IPS DF 4.7 (cell line): ENCODE measurements around the gene GCH1.
"Not testable (repeated sequence)": the region's sequence is repeated elsewhere in the genome, so short reads cannot be mapped to it uniquely, and the experiment has no call there.

Source experiments
- DNase-seq: peaks from one replicate; pipeline ENCODE4 v3.0.0-alpha.2; 2013; ENCODE audit warnings: low spot score; ENCODE audit errors: extremely low read depth

GCH1 gene, protein sequence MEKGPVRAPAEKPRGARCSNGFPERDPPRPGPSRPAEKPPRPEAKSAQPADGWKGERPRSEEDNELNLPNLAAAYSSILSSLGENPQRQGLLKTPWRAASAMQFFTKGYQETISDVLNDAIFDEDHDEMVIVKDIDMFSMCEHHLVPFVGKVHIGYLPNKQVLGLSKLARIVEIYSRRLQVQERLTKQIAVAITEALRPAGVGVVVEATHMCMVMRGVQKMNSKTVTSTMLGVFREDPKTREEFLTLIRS

DNA sequence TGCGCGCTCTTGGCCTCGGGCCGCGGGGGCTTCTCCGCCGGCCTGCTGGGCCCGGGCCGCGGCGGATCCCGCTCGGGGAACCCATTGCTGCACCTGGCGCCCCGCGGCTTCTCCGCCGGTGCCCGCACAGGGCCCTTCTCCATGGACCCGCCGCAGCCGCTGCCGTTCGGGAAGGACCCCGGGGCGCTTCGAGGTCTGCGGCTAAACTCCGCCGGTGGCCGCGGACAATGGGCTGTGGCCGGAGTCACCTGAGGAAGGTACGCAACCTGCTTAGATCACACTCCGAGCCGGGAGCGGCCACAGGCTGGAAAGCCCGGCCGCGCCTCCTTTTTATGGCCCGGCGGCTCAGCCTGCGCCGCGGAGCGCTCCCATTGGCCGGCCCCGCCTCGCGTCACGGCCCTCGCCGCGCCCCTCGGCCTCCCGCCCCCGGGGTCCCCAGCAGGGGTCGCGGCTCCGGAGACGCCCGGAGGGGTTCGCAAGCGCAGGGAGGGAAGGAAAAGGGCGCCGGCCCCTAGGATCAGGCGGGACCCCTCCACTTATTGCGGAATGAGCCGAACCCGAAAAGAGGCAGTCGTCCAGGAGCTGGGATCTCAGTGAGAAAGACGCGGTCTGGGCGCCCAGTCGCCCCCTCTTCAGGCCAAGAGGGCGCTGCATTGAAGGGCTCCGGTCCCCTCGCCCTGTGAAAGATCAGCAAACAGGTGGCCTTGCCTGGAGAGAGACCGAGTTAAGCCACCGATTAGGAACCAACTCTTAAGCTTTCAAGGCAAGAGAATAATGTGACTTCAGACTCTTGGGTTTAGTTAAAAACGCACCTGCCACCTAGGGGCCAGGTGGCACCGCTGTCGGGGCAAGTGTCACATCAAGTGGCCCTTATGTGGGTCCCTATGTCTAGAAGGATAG lies at the start of gene GCH1:
GCH1 (minus strand) TSS at position 306 of the 900 bp plus-strand sequence; CDS start at position 143, 163 bp downstream.
- DNase-seq: no peak

DNA sequence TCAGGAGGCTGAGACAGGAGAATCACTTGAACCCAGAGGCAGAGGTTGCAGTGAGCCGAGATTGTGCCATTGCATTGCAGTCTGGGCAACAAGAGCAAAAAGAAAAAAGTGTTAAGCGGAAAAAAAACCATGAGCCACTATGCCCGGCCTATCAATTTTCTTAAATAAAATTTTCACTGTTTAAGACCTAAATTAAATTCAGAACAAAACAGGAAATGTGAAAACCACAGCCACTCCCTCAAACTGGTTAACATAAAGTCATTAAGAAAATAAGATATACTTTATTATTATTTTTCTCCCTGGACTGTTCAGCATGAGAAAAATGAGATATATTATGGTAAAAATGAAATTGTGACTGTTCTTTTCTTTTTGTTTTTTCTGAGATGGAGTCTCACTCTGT lies 44.6 kb upstream of the GCH1 start:
- no peak for DNase-seq

DNA sequence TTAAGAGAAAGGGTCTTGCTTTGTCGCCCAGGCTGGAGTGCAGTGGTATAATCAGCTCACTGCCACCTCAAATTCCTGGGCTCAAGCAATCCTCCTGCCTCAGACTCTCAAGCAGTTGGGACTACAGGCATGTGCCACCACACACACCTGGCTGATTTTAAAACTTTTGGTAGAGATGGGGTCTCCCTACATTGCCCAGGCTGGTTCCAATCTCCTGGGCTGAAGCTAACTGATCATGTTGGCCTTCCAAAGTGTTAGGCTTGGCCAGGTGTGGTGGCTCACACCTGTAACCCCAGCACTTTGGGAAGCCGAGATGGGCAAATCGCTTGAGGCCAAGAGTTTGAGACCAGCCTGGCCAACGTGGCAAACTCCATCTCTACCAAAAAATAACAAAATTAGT lies 43.9 kb upstream of the GCH1 start:
- DNase-seq: no peak

DNA sequence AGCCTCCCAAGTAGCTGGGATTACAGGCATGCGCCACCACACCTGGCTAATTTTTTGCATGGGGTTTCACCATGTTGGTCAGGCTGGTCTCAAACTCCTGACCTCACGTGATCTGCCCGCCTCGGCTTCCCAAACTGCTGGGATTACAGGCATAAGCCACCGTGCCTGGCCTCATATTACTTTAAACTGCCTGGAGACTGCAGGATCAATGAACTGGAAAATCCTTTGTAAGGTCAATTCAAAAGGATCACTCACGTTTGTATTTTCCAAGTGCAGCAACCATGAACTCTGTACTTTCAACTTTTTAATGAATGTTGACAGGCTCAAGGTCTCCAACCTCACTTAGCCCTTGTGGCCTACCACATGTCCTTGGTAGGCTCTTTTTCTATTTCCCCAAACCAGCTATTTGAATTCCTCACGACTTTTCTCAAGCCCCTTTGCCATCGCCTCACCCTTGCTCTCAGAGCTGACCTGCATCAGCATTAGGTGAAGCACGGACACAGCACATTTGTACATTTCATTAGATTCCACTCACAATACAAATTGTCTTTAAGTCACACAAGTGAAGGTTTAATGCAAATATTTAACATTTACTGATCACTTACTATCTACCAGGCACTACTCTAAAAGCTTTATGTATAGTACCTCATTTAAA lies 42.2 kb upstream of the GCH1 start:
- no peak for DNase-seq

DNA sequence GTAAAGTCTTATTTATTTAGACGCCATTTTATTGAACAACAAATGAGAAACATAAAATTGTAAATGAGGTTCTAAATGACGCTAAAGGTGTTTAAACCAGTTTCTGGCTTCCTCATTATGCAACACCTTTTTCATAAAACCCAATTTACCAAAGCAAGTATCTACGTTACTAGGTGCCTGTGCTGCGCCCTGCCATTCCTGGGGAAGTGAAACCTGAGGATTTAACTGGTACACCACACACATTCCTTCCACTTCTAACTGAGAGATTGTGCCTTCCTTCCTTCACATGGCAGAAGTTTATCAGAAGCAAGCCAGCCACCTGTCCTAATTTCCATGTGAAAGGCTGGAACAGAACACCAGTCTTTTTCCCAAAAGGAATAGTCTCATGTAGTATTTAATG lies 40.3 kb upstream of the GCH1 start:
- no peak for DNase-seq

DNA sequence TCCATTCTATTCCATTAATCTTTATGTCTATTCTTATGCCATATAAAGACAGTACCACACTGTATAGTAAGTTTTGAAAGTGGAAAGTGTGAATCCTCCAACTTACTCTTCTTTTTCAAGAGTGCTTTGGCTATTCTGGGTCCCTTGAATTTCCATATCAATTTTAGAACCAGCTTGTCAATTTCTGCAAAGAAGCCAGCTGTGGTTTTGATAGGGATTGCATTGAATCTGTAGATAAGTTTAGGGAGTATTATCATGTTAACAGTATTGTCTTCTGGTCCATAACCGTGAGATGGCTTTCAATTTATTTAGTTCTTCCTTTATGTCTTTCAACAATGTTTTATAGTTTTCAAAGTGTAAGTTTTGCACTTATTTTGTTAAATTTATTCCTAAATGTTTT lies 34.2 kb upstream of the GCH1 start:
- DNase-seq: no peak

DNA sequence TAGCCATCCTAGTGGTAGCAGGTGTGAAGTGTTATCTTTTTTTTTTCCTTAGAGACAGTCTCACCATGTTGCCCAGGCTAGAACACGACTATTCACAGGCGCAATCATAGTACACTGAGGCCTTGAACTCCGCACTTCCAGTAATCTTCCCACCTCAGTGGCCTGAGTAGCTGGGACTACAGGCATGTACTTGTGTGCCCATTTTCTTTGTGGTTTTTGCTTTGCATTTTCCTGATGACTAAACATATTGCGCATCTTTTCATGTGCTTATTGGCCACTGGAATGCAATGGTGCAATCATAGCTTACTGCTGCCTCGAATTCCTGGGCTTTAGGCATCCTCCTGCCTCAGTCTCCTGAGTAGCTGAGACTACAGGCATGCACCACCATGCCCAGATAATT lies 33.3 kb upstream of the GCH1 start:
- no peak for DNase-seq

DNA sequence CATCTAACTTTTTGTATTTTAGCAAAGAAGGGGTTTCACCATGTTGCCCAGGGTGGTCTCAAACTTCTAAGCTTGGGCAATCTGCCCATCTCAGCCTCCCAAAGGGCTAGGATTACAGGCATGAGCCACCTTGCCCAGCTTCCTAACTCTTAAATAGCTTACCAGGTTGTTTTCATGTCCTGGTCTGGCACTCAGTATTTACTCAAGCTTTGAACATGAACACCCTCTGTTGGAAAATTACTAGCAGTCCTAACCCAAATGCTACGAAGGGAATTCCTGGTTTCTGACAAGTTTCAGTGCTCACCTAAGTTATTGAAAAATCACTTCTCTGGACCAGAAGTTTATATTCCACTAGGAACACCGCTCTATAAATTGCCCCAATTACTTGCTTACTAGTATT lies 32.5 kb upstream of the GCH1 start:
- no peak for DNase-seq

DNA sequence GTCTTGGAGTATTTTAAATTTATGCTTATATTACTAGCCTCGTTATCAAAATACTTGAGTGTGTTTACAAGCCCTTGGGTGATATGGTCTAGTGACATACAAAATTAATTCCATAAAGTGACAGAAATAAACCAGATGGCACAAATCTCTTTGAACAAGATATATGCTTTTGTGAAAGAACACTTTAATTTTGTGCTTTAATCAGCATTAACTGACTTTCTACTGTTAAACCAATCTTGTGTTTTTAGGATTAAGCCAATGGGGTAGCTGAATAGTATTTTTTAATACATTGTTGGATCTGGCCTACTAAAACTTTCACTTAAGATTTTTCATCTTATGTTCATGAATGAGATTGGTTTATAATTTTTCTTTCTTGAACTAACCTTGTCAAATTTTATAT lies 30.4 kb upstream of the GCH1 start:
- DNase-seq: no peak

DNA sequence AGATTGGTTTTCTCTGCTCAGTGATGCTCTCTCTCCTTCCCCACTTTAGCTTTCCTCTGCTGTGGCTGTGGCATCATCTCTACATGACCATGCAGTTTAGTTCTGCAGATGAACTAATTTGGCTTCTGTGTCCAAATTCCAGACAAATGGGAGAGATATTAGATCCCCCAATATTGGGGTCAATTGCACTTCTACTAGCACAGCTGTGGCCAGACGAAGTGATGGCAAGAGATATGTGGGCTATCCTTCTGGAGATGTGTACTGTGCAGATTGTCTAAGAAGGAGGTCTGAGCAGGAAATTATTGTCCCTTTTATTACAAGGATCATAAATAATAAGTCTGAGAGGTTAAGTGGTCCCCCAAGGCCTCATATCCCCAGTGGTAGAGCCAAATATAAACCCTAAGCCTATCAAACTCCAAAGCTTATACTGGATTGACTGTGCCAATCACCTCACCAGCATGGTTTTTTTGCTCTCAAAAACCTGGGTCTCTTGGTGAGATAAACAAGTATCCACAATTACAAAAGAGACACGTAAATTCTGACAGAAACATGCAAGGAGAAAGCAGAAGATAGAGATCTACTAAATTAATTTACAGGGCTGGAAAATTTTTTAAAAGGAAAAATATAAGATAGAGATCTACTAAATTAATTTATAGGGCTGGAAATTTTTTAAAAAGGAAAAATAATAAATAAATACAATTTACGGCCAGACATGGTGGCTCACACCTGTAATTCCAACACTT lies 29.1 kb upstream of the GCH1 start:
- DNase-seq: no peak

DNA sequence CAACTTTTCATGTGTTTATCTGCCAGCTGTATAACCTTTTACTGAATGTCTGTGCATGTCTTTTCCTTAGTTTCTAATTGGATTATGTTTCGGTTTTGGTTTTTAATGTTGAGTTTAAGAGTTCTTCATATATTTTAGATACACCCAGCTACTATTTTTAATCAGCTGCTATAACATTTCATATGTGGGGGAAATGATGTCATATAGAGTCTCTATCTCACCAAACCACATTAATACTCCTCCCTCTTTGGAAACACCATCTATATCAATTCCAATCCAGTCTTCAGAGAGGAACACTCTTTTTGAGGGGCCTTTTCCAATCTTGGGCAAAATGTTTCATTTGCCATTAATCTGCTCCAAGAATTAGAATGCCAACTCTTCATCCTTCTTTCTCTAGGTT lies 28.5 kb upstream of the GCH1 start:
- DNase-seq: no peak

DNA sequence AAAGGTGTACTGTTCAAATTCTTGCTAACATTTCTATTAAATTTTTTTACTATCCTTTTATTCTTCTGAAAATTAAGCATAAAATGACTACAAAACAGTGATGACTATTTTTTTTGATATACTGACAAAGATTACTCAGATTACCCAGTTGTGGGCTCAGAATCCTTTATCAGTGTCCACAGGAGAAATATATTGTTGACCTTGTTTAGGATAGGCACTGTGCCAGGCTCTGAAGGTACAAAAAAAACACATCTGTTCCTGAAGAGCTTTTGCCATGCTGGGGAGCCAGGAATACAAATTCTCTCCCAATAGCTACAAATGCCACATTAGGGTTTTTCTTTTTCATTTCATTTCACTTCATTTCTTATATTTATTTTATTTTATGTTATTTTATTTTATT lies 26.9 kb upstream of the GCH1 start:
- no peak for DNase-seq

DNA sequence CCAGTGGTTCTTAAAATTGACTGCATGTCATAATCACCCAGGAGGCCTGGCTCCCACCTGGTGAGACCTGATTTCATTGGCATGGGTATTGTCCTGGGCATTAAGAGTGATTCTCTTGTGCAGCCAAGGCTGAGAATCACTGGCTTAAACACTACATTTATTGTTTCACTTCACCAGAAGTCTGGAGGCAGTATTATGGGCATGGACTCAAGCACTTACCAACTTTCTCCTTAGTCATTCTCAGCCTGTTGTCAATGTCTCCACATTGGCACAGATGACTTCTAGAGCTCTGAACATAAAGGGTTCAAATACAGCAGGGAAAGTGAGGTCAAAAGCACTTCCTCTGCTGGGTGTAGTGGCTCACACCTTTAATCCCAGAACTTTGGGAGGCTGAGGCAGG lies 25.6 kb upstream of the GCH1 start:
- DNase-seq: no peak

DNA sequence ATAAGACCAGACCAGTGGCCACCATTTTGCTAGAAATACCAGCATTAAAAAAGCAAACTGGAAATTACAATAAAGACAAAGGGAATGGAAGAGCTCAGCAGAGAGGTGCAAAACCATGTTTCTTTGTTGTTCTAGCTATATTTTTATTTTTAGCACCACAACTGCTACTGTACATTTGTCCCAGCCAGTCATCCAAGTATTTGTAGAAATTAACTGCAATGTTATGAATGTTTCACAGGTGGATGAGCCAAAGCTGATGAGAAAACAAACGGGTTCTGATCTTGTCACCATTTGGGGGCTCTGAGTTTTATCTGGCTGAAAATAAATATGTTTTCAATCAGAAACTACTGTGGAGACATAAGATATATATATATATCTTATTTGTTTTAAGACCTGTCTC lies 24.9 kb upstream of the GCH1 start:
- no peak for DNase-seq

DNA sequence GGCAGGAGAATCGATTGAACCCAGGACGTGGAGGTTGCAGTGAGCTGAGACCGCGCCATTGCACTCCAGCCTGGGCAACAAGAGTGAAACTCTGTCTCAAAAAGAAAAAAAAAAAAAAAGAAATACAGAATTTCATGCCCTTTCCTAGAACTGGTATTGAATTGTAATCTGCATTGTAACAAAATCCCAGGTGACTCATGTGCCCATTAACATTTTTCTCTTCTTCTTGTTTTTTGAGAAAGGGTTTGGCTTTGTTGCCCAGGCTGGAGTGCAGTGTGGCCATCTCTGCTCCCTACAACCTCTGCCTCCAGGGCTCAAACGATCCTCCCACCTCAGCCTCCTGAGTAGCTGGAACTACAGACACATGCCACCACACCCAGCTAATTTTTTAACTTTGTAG lies 23.9 kb upstream of the GCH1 start:
- not testable (repeated sequence) for DNase-seq

DNA sequence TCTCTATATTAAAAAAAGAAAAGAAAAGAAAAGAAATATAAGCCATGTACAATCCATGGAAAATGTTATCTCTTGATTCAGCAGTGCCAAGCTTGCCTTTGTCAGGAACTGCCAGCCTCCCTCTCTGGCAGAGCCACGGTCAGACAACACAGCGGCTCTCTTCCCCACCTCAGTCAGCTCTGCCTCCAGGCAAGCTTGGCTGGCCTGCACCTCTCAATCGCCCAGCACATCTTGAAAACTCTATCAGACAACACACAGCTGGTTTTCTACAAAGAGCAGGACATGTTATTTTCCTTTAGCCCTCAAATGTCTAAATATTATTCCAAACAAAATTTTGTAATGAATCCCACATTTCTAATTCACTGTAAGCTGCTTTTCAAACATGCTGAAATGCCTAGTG lies 20.0 kb upstream of the GCH1 start:
- DNase-seq: no peak

DNA sequence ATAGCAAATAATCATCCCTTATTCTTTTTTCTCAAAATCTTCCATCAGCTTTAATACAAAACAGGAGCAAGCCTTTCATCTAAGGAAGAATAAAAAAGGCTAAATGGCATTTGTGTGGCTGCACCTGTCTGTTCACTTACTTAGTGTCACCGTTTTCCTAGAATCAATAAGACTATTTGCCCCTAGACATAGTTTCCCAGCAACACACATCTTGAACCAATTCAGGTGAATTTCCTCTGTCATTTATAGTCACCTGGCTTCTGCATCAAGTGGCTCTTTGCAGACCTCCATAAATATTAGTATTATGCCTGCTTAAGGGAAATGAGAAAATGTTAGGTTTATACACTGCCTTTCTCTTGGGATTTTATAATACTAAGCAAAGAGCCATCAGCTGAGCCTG lies 17.4 kb upstream of the GCH1 start:
- no peak for DNase-seq

DNA sequence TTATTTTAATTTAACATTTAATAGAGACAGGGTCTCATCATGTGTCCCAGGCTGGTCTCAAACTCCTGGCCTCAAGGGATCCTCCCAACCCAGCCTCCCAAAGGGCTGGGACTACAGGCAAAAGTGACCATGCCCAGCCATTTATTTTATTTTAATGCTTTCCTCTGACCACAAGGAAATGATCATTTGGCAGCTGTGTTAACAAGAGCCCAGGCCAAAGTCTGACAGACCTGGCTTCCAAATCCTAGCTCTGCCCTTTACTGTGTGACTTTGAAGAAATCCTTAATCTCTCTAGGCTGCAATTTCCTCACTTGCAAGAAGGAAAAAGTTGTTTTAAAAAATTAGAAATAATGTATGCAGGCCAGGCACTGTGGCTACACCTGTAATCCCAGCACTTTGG lies 16.7 kb upstream of the GCH1 start:
- no peak for DNase-seq

DNA sequence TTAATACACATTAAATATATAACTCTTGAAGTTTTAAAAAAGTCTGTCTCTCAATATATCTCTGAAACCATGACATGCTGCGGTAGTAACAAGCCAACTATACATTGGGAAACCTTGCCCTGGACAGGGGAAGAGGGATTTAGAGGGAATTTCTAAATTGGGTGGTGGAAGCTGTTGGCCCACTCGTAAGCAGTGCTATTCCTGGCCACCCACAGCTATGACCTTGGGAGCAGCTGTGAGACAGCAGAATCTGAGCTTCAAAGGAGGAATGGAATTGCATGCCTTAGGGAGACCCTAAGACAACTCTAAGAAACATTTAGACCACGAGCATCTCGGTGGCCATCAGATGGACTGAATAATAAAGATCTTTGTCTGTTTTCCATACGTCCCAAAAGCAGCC lies 15.8 kb upstream of the GCH1 start:
- no peak for DNase-seq

DNA sequence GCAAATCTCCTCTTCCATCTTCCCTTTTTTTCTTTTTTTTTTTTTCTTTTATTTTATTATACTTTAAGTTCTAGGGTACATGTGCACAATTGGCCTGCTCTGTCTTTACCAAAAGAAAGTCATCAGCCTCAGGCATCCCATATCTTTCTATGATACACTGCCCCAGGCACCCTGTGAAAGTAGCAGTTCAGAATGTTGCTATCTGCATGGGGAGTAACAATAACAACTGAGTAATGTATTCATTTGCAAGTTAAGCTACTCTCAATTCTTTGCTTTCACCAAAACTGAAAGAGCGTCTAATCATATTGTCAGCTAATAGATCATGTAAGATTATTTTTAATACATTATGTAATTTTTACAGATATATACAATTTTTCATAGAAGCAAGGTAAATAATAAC lies 13.5 kb upstream of the GCH1 start:
- no peak for DNase-seq

DNA sequence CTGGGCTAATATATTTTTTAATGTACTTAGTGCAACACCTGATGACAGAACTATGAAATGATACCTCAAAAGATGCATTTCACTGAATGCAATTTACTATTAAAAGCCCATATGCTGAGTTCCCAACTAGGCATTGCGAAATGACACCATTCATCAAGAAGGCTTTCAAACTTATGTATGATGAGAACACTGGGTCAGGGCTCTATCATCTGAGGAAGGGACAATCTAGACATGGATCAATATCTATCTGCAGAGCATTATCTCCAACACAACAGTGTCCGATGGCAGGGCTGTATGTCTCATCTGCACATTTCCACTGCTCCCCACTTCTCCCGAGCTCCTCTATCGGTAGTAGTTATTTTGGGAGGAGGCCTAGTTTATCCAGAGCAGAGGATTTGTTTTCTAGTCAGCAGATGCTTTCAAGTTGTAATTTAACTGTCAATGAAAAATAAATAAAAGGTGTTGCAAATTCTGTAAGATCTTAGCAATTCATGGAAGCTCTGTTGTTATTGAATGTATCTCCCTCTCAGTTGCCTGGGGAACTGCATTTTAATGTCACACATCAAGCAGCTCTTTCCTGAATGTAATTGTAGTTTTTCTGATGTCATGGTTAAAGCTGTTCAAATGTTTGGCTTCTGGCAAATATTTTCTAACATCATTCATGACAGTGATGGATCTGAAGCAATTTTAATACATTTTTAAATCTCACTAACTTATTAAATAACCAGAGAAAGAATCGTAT lies 7.4 kb upstream of the GCH1 start:
- DNase-seq: no peak
